Trophoblast cell (in vitro differentiated cells and primary cell): Measurements from ENCODE around the gene TNFRSF14.
A peak's percentile ranks its signal among the peaks of the same experiment; 100 is the strongest.

Experiments
- DNase-seq, 2 donors: peaks; one replicate each; pipeline ENCODE4 v3.0.0-alpha.2; 2016
- H2AFZ ChIP-seq: 2 replicates; pipeline ENCODE4 v1.6.1; 2013; ENCODE audit warnings: low read length, moderate library complexity, mild to moderate bottlenecking; ENCODE audit not compliant: insufficient read depth, poor library complexity
- H2AK5ac ChIP-seq: 2 replicates; pipeline ENCODE4 v1.6.1; 2013; ENCODE audit warnings: mild to moderate bottlenecking, low read length
- H2BK120ac ChIP-seq: 2 replicates; pipeline ENCODE4 v1.6.1; 2013; ENCODE audit warnings: low read length, mild to moderate bottlenecking, moderate library complexity; ENCODE audit not compliant: insufficient read depth, poor library complexity
- H2BK12ac ChIP-seq: 2 replicates; pipeline ENCODE4 v1.6.1; 2013; ENCODE audit warnings: mild to moderate bottlenecking, low read length, moderate library complexity
- H2BK5ac ChIP-seq: 2 replicates; pipeline ENCODE4 v1.6.1; 2013; ENCODE audit warnings: low read length, low read depth, moderate library complexity, mild to moderate bottlenecking; ENCODE audit not compliant: poor library complexity
- H3K14ac ChIP-seq: 2 replicates; pipeline ENCODE4 v1.6.1; 2013; ENCODE audit warnings: mild to moderate bottlenecking, low read length
- H3K18ac ChIP-seq: 2 replicates; pipeline ENCODE4 v1.6.1; 2013; ENCODE audit warnings: mild to moderate bottlenecking, low read length
- H3K23ac ChIP-seq: 2 replicates; pipeline ENCODE4 v1.6.1; 2013; ENCODE audit warnings: low read length
- H3K27ac ChIP-seq: 2 replicates; pipeline ENCODE4 v1.5.1; 2013; ENCODE audit warnings: low read depth, mild to moderate bottlenecking, inconsistent platforms, low read length, moderate library complexity
- H3K27me3 ChIP-seq: 2 replicates; pipeline ENCODE4 v1.6.1; 2013; ENCODE audit warnings: inconsistent platforms, mild to moderate bottlenecking, low read length, moderate library complexity; ENCODE audit not compliant: insufficient read depth
- H3K36me3 ChIP-seq, 2 experiments: 1 replicate in 1 of 2; 2 replicates in 1 of 2; pipeline ENCODE4 v1.6.1; 2013; ENCODE audit warnings: low read length in 2 of 2, mild to moderate bottlenecking in 2 of 2, moderate library complexity in 1 of 2; ENCODE audit not compliant: insufficient read depth in 2 of 2, control insufficient read depth in 1 of 2
- H3K4ac ChIP-seq: 2 replicates; pipeline ENCODE4 v1.6.1; 2013; ENCODE audit warnings: low read depth, mild to moderate bottlenecking, low read length, moderate library complexity
- H3K4me1 ChIP-seq, 2 experiments: 1 replicate in 1 of 2; 2 replicates in 1 of 2; pipeline ENCODE4 v1.6.1; 2013; ENCODE audit warnings: low read length in 2 of 2, mild to moderate bottlenecking in 2 of 2, moderate library complexity in 1 of 2; ENCODE audit not compliant: insufficient read depth in 2 of 2, control insufficient read depth in 1 of 2
- H3K4me2 ChIP-seq: 2 replicates; pipeline ENCODE4 v1.6.1; 2013; ENCODE audit warnings: inconsistent platforms, mild to moderate bottlenecking, low read length, moderate library complexity
- H3K4me3 ChIP-seq: 2 replicates; pipeline ENCODE4 v1.5.1; 2013; ENCODE audit warnings: mild to moderate bottlenecking, low read depth, low read length, inconsistent platforms
- H3K79me1 ChIP-seq: one replicate; pipeline ENCODE4 v1.6.1; 2013; ENCODE audit warnings: low read length
- H3K79me2 ChIP-seq: 2 replicates; pipeline ENCODE4 v1.6.1; 2013; ENCODE audit warnings: low read length, mild to moderate bottlenecking; ENCODE audit not compliant: control insufficient read depth, insufficient read depth, poor library complexity
- H3K9ac ChIP-seq: 2 replicates; pipeline ENCODE4 v1.6.1; 2013; ENCODE audit warnings: mild to moderate bottlenecking, low read length
- H3K9me3 ChIP-seq: 2 replicates; pipeline ENCODE4 v1.6.1; 2013; ENCODE audit warnings: low read depth, mild to moderate bottlenecking, control low read depth, inconsistent platforms, low read length; ENCODE audit not compliant: insufficient read depth
- H4K12ac ChIP-seq: 2 replicates; pipeline ENCODE4 v1.6.1; 2013; ENCODE audit warnings: low read depth, mild to moderate bottlenecking, low read length, moderate library complexity
- H4K8ac ChIP-seq: 2 replicates; pipeline ENCODE4 v1.6.1; 2013; ENCODE audit warnings: low read depth, mild to moderate bottlenecking, low read length, moderate library complexity
- H4K91ac ChIP-seq: one replicate; pipeline ENCODE4 v1.6.1; 2013; ENCODE audit warnings: low read depth, mild to moderate bottlenecking, low read length, moderate library complexity
- WGBS: extraction: QIAGEN DNeasy Blood & Tissue Kit; methylation state at CpG from one replicate; pipeline ENCODE4 v1.1.7; 2013; ENCODE audit warnings: missing lambda C conversion rate; ENCODE audit not compliant: insufficient read length, insufficient coverage; ENCODE audit errors: extremely low coverage; 5-methylcytosine and 5-hydroxymethylcytosine counted together

The TNFRSF14 gene

GRCh38 chr1:2539312-2539907 is 16.8 kb upstream of the TNFRSF14 start:
- no peak overlapping the region for H4K12ac ChIP-seq
- DNase-seq, result peak in 1 of 2 donors; percentile 17
- no peak overlapping the region for H3K27ac ChIP-seq
- no peaks in the 10 kb centered on the region for H3K9me3 ChIP-seq
- H2BK12ac ChIP-seq, result no peak overlapping the region
- WGBS, result no CpG with 5 or more reads among the region's 12 CpGs
- no peak overlapping the region for H3K4ac ChIP-seq
- no peak overlapping the region for H2AFZ ChIP-seq
- no peak overlapping the region for H4K8ac ChIP-seq
- H3K27me3 ChIP-seq, result peaks cover 4% of the 10 kb centered on the region
- H2AK5ac ChIP-seq, result no peak overlapping the region
- H3K79me1 ChIP-seq, result no peaks in the 10 kb centered on the region
- H3K14ac ChIP-seq, result no peak overlapping the region
- no peak overlapping the region for H3K23ac ChIP-seq
- no peak overlapping the region for H3K18ac ChIP-seq
- no peaks in the 10 kb centered on the region for H3K79me2 ChIP-seq
- no peak overlapping the region for H3K4me3 ChIP-seq
- H3K4me2 ChIP-seq, result no peak overlapping the region
- no peak overlapping the region for H2BK120ac ChIP-seq
- peaks cover 9 to 10% of the 10 kb centered on the region in 2 experiments for H3K4me1 ChIP-seq
- no peak overlapping the region for H4K91ac ChIP-seq
- H3K9ac ChIP-seq, result no peak overlapping the region
- no peak overlapping the region for H2BK5ac ChIP-seq
- no peaks in the 10 kb centered on the region for H3K36me3 ChIP-seq

GRCh38 chr1:2540816-2541492 is 15.2 kb upstream of the TNFRSF14 start:
- DNase-seq, result no peak
- WGBS, result no CpG with 5 or more reads among the region's 39 CpGs
- peaks cover 4% of the 10 kb centered on the region for H3K27me3 ChIP-seq

DNA sequence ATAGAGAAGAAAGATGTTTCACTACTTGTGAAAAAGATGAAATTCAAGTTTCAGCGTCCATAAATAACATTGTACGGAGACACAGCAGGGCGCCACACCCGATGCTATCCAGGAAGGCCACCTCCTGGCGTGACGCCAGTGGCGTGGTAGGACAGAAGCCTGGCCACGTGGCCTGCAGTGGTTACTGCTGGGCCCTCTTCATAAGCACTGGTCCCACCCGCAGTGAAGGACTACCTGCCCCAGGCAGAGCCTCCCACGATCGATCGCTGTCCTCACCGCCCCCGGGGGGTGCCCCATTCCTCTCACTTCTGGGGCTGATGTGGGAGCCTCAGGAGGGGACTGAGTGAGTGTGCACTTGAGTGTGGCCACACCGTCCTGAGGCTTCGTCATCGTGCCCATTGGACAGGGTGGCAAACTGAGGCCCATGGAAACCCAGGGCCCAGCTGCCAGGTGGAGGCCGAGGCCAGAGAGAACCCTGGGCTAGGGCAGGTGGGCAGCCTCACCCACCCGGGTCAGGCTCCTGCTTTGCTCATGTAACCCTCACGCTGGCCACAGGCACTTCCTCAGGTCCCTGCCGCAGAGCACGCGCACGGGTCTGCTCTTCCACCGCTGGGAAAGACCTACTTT is 14.4 kb upstream of the TNFRSF14 start:
- WGBS, result no CpG with 5 or more reads among the region's 25 CpGs
- H3K4ac ChIP-seq, result no peak overlapping the region
- H4K8ac ChIP-seq, result no peak overlapping the region

More at GRCh38 chr1:2540816-2541492, 15.2 kb upstream of the TNFRSF14 start:
- Histone ChIP-seq H3K23ac (no peak overlapping the region), H3K9ac (no peak overlapping the region), H2BK120ac (no peak overlapping the region), H3K4me2 (no peak overlapping the region), H2BK12ac (no peak overlapping the region), H3K18ac (no peak overlapping the region), H2AK5ac (no peak overlapping the region), H2AFZ (no peak overlapping the region), H3K4ac (no peak overlapping the region), H3K4me3 (no peak overlapping the region), H4K12ac (no peak overlapping the region), H3K4me1 (peaks cover 2 to 6% of the 10 kb centered on the region in 2 experiments), H3K14ac (no peak overlapping the region), H4K91ac (no peak overlapping the region), H3K79me1 (peaks cover 2% of the 10 kb centered on the region), H3K27ac (no peak overlapping the region), H3K79me2 (no peaks in the 10 kb centered on the region), H3K9me3 (no peaks in the 10 kb centered on the region), H3K36me3 (no peaks in the 10 kb centered on the region), H2BK5ac (no peak overlapping the region), H4K8ac (no peak overlapping the region)

DNA sequence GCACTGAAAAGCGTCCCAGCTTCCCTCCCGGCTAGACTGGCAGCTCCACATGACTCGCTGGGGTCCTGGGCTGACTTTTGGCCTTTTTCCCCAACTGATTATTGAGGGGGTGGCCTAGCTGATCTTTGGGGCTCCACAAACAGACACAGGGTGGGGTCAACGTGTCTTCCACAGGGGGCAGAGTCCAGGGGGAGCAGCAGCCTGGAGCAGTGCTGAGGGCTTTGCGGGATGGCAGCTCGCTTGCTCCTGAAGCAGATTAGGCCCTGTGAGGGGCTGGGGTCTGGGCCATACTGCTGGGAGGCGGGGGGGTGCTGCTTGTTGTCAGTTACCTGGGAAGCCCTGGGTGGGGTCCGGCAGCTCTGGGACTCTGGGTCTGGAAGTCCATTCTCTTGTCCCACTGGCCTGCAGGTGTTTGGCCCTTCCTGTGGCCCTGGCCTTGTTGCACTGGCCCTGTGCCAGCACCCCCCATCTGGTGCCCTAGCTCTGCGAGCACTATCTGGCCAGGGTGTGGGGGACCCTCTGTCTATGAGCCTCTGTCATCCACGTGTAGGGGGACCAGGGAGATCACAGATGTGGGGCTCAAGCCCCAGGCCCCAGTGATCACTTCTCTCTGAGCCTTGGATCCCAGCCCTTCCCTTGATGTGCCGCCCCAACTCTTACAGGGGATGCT is 13.8 kb upstream of the TNFRSF14 start:
- H3K23ac ChIP-seq, result no peak overlapping the region
- no peak overlapping the region for H3K4me3 ChIP-seq
- H3K18ac ChIP-seq, result no peak overlapping the region
- no peak overlapping the region for H2BK5ac ChIP-seq
- H2BK120ac ChIP-seq, result no peak overlapping the region
- no peak overlapping the region for H3K4ac ChIP-seq
- WGBS, result no CpG with 5 or more reads among the region's 11 CpGs
- no peak overlapping the region for H4K8ac ChIP-seq
- no peak overlapping the region for H3K9ac ChIP-seq
- no peak overlapping the region for H4K91ac ChIP-seq
- H3K9me3 ChIP-seq, result no peaks in the 10 kb centered on the region
- no peak overlapping the region for H4K12ac ChIP-seq
- H3K79me1 ChIP-seq, result peaks cover 8% of the 10 kb centered on the region
- H2AK5ac ChIP-seq, result no peak overlapping the region
- H3K27me3 ChIP-seq, result peaks cover 4% of the 10 kb centered on the region
- H3K14ac ChIP-seq, result no peak overlapping the region
- no peak overlapping the region for H3K4me2 ChIP-seq
- no peak overlapping the region for H2AFZ ChIP-seq
- H3K36me3 ChIP-seq, result no peaks in the 10 kb centered on the region
- H3K79me2 ChIP-seq, result no peaks in the 10 kb centered on the region
- H2BK12ac ChIP-seq, result no peak overlapping the region
- no peak overlapping the region for H3K27ac ChIP-seq
- no peak for DNase-seq
- peaks cover 13 to 17% of the 10 kb centered on the region in 2 experiments for H3K4me1 ChIP-seq

More for the DNA sequence above, 14.4 kb upstream of the TNFRSF14 start:
- H3K27me3 ChIP-seq, result peaks cover 4% of the 10 kb centered on the region
- H3K14ac ChIP-seq, result no peak overlapping the region
- H3K9ac ChIP-seq, result no peak overlapping the region
- H3K36me3 ChIP-seq, result no peaks in the 10 kb centered on the region
- no peak overlapping the region for H3K18ac ChIP-seq
- H3K9me3 ChIP-seq, result no peaks in the 10 kb centered on the region
- H3K79me1 ChIP-seq, result peaks cover 7% of the 10 kb centered on the region
- peak in 1 of 2 donors; percentile 44 for DNase-seq
- H2AFZ ChIP-seq, result no peak overlapping the region
- no peak overlapping the region for H4K91ac ChIP-seq
- no peak overlapping the region for H3K4me2 ChIP-seq
- H3K79me2 ChIP-seq, result no peaks in the 10 kb centered on the region
- peaks cover 6 to 11% of the 10 kb centered on the region in 2 experiments for H3K4me1 ChIP-seq
- H3K23ac ChIP-seq, result no peak overlapping the region
- no peak overlapping the region for H3K27ac ChIP-seq
- no peak overlapping the region for H2BK12ac ChIP-seq
- H2BK5ac ChIP-seq, result no peak overlapping the region
- no peak overlapping the region for H4K12ac ChIP-seq
- no peak overlapping the region for H2AK5ac ChIP-seq
- H2BK120ac ChIP-seq, result no peak overlapping the region
- H3K4me3 ChIP-seq, result no peak overlapping the region
